ENCODE measurements around the gene PGAM2.

The PGAM2 gene

GRCh38 chr7:44106311-44107065, 41.1 kb upstream of the PGAM2 start:
- no peak for TF ChIP-seq AEBP2 (tag by site-specific recombination; IDR thresholded peaks at IDR 0.05; ENCODE audit: borderline replicate concordance)
- H3K36me3 ChIP-seq (ENCODE audit: control insufficient read depth in 2 of 2, insufficient read depth in 1 of 2, low read length in 2 of 2), result no peaks in the 10 kb centered on the region
- H3K9me3 ChIP-seq (ENCODE audit: control insufficient read depth, insufficient read depth, low read depth, low read length), result no peaks in the 10 kb centered on the region
- H3K4me3 ChIP-seq (ENCODE audit: low read depth, low read length), result no peak overlapping the region
- ChIA-PET CTCF (no interaction called here), POLR2A (interaction anchor here (1.5 kb wide), 1 partner anchor 10 kb away, joined by 3 read pairs; no protein-coding TSS in a partner anchor)
- no peak overlapping the region for H3K27ac ChIP-seq (ENCODE audit: extremely low read depth, low read depth, low read length)
- H3K4me1 ChIP-seq (ENCODE audit: control insufficient read depth, insufficient read depth, low read length), result no peaks in the 10 kb centered on the region

GRCh38 chr7:44105832-44106231, 40.5 kb upstream of the PGAM2 start:
- Histone ChIP-seq H3K27ac (ENCODE audit: extremely low read depth, low read depth, low read length) (no peak overlapping the region), H3K4me3 (ENCODE audit: low read depth, low read length) (no peak overlapping the region)
- CTCF ChIA-PET, result interaction anchor here (0.7 kb wide), 1 partner anchor 20 kb away, joined by 3 read pairs; no protein-coding TSS in a partner anchor

DNA sequence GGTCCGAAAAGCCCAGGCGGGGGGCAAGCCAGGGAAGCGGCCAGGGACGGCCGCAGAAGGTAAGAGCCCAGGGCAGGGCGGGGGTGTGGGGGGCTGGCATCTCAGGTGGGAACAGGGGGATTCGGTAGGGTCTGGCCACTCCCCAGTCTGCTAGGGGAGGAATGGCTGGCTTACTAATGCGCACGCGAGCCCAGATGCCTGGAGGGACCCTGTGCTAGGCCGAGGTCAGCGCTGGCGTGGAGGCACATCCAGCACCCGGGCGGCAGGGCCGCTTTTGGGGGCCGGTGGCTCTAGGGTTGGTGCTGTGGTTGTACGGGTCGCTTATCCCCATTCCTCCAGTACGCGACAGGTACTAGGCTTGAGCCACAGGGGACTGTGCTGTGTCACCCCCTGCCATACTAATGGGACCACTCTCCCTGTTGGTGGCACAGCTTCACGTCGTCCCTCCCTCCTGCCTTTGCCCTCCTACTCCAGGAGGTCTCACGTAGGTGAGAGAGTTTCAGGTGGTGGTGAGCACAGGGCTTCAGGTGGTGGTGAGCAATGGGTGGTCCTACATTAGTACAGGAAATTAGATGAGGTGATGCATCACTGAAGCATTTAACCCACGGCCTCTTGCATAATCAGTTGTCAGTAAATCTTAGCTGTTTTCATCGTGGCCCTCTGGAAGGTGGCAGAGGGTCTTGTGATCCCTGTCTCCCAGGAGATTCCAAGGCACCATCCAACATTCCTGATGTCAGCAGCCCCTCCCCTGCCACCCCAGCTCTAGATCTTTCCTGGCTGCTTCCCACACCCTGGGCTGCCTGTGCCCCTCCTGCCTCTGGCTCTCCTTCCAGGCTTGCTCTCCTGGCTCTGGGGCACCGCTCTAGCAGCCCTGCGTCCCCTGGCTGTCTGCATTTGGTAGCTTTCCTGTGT, 39.7 kb upstream of the PGAM2 start:
- peak; percentile 84 for TF ChIP-seq ZIC2 (tag by site-specific recombination; IDR thresholded peaks at IDR 0.05)
- TF ChIP-seq HIC1 (tag by site-specific recombination; IDR thresholded peaks at IDR 0.05), result 0 out of 2 replicates have a peak, but pooled peaks have one; percentile 30
- peak; percentile 86 for TF ChIP-seq SCRT2 (tag by site-specific recombination; IDR thresholded peaks at IDR 0.05)
- peak; percentile 71 for TF ChIP-seq GLIS1 (tag by site-specific recombination; IDR thresholded peaks at IDR 0.05)
- TF ChIP-seq ZNF830 (tag by site-specific recombination; IDR thresholded peaks at IDR 0.05; ENCODE audit: low read depth), result no peak
- TF ChIP-seq ZNF114 (tag by site-specific recombination; IDR thresholded peaks at IDR 0.05), result no peak
- peak; percentile 37; the same call in 1 of the 2 replicates for TF ChIP-seq ZNF341 (tag by site-specific recombination; IDR thresholded peaks at IDR 0.05; ENCODE audit: low read depth)
- TF ChIP-seq GLIS2 (tag by site-specific recombination; IDR thresholded peaks at IDR 0.05), result peak; percentile 34; the same call in 1 of the 2 replicates
- TF ChIP-seq ZNF664 (tag by site-specific recombination; IDR thresholded peaks at IDR 0.05), result 0 out of 2 replicates have a peak, but pooled peaks have one; percentile 59
- H3K27ac ChIP-seq (ENCODE audit: extremely low read depth, low read depth, low read length), result no peak overlapping the region
- no peaks in the 10 kb centered on the region for H3K4me1 ChIP-seq (ENCODE audit: control insufficient read depth, insufficient read depth, low read length)
- H3K4me3 ChIP-seq (ENCODE audit: low read depth, low read length), result no peak overlapping the region
- no peaks in the 10 kb centered on the region for H3K36me3 ChIP-seq (ENCODE audit: control insufficient read depth in 2 of 2, insufficient read depth in 1 of 2, low read length in 2 of 2)
- no peaks in the 10 kb centered on the region for H3K9me3 ChIP-seq (ENCODE audit: control insufficient read depth, insufficient read depth, low read depth, low read length)
- CTCF ChIA-PET, result interaction anchor here (0.7 kb wide), 1 partner anchor 19 kb away, joined by 3 read pairs; no protein-coding TSS in a partner anchor
- POLR2A ChIA-PET, result interaction anchor here (0.6 to 1.5 kb wide), 2 partner anchors 11 to 29 kb away, joined by 3 read pairs; no protein-coding TSS in a partner anchor

More at GRCh38 chr7:44105832-44106231, 40.5 kb upstream of the PGAM2 start:
- Histone ChIP-seq H3K4me1 (ENCODE audit: control insufficient read depth, insufficient read depth, low read length) (no peaks in the 10 kb centered on the region), H3K9me3 (ENCODE audit: control insufficient read depth, insufficient read depth, low read depth, low read length) (no peaks in the 10 kb centered on the region), H3K36me3 (ENCODE audit: control insufficient read depth in 2 of 2, insufficient read depth in 1 of 2, low read length in 2 of 2) (no peaks in the 10 kb centered on the region)
- POLR2A ChIA-PET, result interaction anchor here (0.6 to 1.5 kb wide), 2 partner anchors 11 to 30 kb away, joined by 3 read pairs; no protein-coding TSS in a partner anchor
- TF ChIP-seq, protein P1, sequence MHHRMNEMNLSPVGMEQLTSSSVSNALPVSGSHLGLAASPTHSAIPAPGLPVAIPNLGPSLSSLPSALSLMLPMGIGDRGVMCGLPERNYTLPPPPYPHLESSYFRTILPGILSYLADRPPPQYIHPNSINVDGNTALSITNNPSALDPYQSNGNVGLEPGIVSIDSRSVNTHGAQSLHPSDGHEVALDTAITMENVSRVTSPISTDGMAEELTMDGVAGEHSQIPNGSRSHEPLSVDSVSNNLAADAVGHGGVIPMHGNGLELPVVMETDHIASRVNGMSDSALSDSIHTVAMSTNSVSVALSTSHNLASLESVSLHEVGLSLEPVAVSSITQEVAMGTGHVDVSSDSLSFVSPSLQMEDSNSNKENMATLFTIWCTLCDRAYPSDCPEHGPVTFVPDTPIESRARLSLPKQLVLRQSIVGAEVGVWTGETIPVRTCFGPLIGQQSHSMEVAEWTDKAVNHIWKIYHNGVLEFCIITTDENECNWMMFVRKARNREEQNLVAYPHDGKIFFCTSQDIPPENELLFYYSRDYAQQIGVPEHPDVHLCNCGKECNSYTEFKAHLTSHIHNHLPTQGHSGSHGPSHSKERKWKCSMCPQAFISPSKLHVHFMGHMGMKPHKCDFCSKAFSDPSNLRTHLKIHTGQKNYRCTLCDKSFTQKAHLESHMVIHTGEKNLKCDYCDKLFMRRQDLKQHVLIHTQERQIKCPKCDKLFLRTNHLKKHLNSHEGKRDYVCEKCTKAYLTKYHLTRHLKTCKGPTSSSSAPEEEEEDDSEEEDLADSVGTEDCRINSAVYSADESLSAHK (tag by site-specific recombination; IDR thresholded peaks at IDR 0.05), result no peak
- TF ChIP-seq TCF7L2 (IDR thresholded peaks at IDR 0.05; ENCODE audit: borderline replicate concordance, low read depth, low read length) (no peak), ZNF433 (tag by site-specific recombination; IDR thresholded peaks at IDR 0.05; ENCODE audit: low read depth) (no peak), ZNF23 (tag by site-specific recombination; IDR thresholded peaks at IDR 0.05; ENCODE audit: borderline replicate concordance) (no peak), ZNF24 (tag by site-specific recombination; IDR thresholded peaks at IDR 0.05) (no peak), ZNF423 (tag by site-specific recombination; IDR thresholded peaks at IDR 0.05) (no peak), IKZF3 (tag by site-specific recombination; IDR thresholded peaks at IDR 0.05) (no peak), ZNF837 (tag by site-specific recombination; IDR thresholded peaks at IDR 0.05) (no peak), ZNF830 (tag by site-specific recombination; IDR thresholded peaks at IDR 0.05; ENCODE audit: low read depth) (no peak), GFI1B (tag by site-specific recombination; IDR thresholded peaks at IDR 0.05) (no peak), ZNF248 (tag by site-specific recombination; IDR thresholded peaks at IDR 0.05) (no peak)
